ENCODE measurements around the gene TNFAIP8L1.

The TNFAIP8L1 gene

DNA sequence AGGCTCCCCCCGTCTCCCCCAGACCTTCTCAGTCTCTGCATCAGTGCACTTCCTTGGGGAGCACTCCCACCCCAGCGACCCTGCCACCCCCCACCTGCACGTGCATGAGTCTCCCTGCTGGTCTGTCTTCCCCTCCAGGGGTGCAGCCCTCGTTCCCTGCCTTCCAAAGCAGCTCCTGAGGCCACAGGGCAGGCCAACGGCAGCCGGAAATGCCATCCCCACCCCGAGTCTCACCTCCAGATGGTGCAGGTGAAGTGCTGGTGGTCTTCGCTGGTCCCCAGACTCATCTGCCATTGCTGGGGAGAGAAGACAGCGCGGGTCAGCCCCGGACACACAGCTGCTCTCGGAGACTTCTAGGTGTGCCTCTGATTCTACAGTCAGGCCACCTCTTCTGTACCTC is 25.3 kb downstream of the TNFAIP8L1 start:
- H3K27ac ChIP-seq: no peak overlapping the region
- TF ChIP-seq, protein P1, sequence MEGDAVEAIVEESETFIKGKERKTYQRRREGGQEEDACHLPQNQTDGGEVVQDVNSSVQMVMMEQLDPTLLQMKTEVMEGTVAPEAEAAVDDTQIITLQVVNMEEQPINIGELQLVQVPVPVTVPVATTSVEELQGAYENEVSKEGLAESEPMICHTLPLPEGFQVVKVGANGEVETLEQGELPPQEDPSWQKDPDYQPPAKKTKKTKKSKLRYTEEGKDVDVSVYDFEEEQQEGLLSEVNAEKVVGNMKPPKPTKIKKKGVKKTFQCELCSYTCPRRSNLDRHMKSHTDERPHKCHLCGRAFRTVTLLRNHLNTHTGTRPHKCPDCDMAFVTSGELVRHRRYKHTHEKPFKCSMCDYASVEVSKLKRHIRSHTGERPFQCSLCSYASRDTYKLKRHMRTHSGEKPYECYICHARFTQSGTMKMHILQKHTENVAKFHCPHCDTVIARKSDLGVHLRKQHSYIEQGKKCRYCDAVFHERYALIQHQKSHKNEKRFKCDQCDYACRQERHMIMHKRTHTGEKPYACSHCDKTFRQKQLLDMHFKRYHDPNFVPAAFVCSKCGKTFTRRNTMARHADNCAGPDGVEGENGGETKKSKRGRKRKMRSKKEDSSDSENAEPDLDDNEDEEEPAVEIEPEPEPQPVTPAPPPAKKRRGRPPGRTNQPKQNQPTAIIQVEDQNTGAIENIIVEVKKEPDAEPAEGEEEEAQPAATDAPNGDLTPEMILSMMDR (IDR thresholded peaks at IDR 0.05): no peak
- DNase-seq (ENCODE audit: low spot score): no peak
- H3K4me3 ChIP-seq: no peak overlapping the region

DNA sequence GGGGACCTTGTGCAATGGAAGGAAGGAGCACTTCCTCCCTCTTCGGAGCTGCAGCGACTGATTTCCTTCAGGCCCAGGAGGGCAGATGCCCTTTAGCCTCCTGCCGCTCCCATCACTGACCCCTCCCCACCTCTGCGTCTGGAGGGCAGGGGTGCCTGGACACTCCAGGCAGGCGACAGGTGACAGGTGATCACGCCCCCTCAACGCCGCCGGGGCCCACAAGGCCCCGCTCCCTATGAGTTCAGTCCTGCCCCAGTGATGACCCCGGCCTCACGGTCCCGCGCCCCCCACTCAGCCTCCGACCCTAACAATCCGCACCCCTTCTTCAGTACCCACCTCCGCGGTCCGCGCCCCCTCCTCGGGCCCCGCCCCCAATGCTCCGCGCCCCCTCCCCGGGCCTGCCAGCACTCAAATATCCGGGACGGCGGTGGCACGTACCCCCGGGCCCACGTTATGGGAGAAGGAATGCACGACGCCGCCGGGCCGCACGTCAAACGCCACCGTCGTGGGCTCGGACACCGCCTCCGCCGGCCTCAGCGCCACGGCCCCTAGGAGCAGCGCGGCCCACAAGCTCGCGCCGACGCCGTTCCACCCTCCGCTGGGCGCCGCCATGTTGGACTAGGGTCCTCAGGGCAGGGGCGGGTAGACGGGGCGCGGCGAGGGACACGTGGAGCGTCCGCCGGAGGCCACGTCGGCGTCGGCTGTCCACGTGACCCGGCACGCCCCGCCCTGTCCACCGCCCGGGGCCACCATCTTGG is 30.6 kb downstream of the TNFAIP8L1 start, which contains the start of gene MYDGF:
MYDGF (minus strand) TSS at position 620 of the 758 bp plus-strand sequence; CDS start at position 612, 8 bp downstream.
- peak within 1 kb of the TSS; percentile 90 for H3K4me3 ChIP-seq
- DNase-seq (ENCODE audit: low spot score): peak; percentile 92
- H3K27ac ChIP-seq: peak within 1 kb of the TSS; percentile 78 to 79
- TF ChIP-seq, protein P1 (IDR thresholded peaks at IDR 0.05): no peak

DNA sequence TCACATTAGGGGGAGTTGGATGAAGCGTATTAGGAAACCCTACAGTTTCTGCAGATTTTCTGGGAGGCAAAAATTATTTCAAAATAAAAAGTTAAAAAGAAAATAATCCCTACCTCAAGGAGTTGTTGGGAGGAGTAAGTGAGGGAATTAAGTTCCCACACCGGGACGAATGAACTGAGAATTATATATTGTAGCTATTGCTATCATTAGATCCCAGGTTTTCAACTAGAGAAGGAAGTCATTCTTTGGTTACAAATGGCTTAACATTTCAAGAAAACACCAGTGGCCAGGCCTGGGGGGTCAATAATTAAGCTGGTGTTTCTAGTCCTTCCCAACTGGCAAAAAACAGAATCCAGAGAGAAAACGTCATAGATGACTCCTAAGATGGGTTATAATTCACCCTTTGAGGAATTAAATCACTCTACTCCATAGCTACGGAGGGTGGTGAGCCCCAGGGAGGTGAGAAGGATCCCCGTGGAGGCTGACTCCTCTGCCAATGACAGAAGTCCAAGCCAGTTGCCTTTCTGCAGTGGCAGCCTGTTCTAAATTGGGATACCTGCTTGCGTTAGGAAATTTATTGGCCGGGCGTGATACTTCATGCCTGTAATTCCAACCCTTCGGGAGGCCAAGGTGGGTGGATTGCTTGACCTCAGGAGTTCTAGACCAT is 32.0 kb downstream of the TNFAIP8L1 start:
- no peak for DNase-seq (ENCODE audit: low spot score)
- Histone ChIP-seq H3K27ac (peak overlapping the region in 1 of 2 donors; percentile 79), H3K4me3 (no peak overlapping the region)
- TF ChIP-seq, protein P1 (IDR thresholded peaks at IDR 0.05): no peak

DNA sequence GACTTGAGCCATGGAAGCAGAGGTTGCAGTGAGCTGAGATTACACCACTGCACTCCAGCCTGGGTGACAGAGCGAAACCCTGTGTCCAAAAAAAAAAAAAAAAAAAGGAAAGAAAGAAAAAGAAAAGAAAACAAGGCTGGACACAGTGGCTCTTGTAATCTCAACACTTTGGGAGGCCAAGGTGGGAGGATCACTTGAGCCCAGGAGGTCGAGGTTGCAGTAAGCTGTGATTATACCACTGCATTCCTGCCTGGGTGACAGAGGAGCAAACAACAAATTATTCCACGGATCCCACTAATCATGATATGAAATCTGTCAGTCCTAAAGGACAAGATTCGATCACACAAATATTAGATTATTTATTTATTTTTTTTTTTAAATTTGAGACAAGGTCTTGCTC is 33.9 kb downstream of the TNFAIP8L1 start:
- TF ChIP-seq, protein P1 (IDR thresholded peaks at IDR 0.05): no peak
- DNase-seq (ENCODE audit: low spot score): no peak
- Histone ChIP-seq H3K4me3 (no peak overlapping the region), H3K27ac (no peak overlapping the region)

DNA sequence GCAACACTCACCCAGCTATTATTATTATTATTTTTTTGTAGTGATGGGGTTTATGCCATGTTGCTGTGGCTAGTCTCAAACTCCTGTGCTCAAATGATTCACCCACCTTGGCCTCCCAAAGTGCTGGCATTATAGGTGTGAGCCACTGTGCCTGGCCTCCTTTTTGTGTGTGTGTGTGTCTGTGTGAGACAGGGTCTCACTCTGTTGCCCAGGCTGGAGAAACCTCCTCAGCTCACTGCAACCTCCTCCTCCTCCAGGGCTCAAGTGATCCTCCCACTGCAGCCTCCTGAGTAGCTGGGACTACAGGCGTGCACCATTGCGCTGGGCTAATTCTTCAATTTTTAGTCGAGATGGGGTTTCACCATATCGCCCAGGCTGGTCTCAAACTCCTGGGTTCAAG is 34.4 kb downstream of the TNFAIP8L1 start:
- Histone ChIP-seq H3K4me3 (no peak overlapping the region), H3K27ac (no peak overlapping the region)
- no peak for DNase-seq (ENCODE audit: low spot score)
- TF ChIP-seq, protein P1 (IDR thresholded peaks at IDR 0.05): no peak

DNA sequence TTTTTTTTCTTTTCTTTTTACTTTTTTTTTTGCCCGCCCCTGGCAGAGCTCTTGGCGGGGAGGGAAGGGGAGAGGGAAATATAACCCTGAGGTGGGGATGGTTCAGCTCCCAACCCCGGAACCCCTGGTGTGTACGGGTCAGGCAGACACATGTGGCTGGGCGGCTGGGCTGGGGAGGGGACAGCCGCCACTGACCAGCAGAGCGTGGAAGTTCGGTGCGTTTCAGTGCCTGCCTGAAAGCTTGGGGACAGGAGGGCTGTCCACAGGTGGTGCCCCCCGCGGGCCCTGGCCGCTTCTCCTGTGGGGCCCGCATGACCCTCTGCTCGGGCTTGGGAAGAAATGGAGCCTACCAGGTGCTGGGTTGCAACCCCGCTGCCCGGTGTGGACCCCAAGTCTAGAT is 36.0 kb downstream of the TNFAIP8L1 start:
- TF ChIP-seq, protein P1 (IDR thresholded peaks at IDR 0.05): no peak
- no peak overlapping the region for H3K4me3 ChIP-seq
- DNase-seq (ENCODE audit: low spot score): no peak
- H3K27ac ChIP-seq: no peak overlapping the region
